MCF 10A (cell line): ENCODE results near the gene GRHPR. TPM values are rescaled to one million over a fixed set of nuclear protein-coding genes. Genes with fewer than 3 reads are reported as not detected.

Experiments used
- BruUV-seq: library from RNA; stranded (reverse); fragments of 400-500 nt; replicated peaks from 2 replicates; lab custom pipeline; 2021; lab: Mats Ljungman, UMichigan
- CTCF ChIA-PET: fragments of 300-600 bp; sonication (Branson Sonifier 250); formaldehyde crosslinking; extraction: SDS; loops from one replicate; lab custom pipeline; 2021; ENCODE audit warnings: antibody characterized with exemption, inconsistent platforms; lab: Yijun Ruan, JAX
- POLR2A ChIA-PET: fragments of 300-600, 350-650 bp; sonication (Branson Sonifier 250); formaldehyde crosslinking; extraction: SDS; loops from one replicate; lab custom pipeline; 2020; ENCODE audit warnings: antibody characterized with exemption, inconsistent platforms; lab: Yijun Ruan, JAX
- DNase-seq: peaks from one replicate; pipeline ENCODE4 v3.0.0-alpha.2; 2018; ENCODE audit not compliant: unreplicated experiment
- H3K27ac Mint-ChIP-seq: one replicate; pipeline ENCODE4 v1.8.0; 2022; ENCODE audit warnings: mild to moderate bottlenecking, low read depth, mixed read lengths; ENCODE audit not compliant: unreplicated experiment
- H3K27me3 Mint-ChIP-seq: one replicate; pipeline ENCODE4 v1.8.0; 2022; ENCODE audit warnings: mixed read lengths; ENCODE audit not compliant: insufficient read depth, unreplicated experiment
- H3K36me3 Mint-ChIP-seq: one replicate; pipeline ENCODE4 v1.8.0; 2022; ENCODE audit warnings: mild to moderate bottlenecking, moderate library complexity, mixed read lengths; ENCODE audit not compliant: insufficient read depth, unreplicated experiment
- H3K4me1 Mint-ChIP-seq: one replicate; pipeline ENCODE4 v1.8.0; 2022; ENCODE audit warnings: mixed read lengths; ENCODE audit not compliant: insufficient read depth, unreplicated experiment
- H3K4me3 Mint-ChIP-seq: one replicate; pipeline ENCODE4 v1.8.0; 2022; ENCODE audit warnings: mild to moderate bottlenecking, moderate library complexity, mixed read lengths; ENCODE audit not compliant: unreplicated experiment
- H3K9me3 Mint-ChIP-seq: one replicate; pipeline ENCODE4 v1.8.0; 2022; ENCODE audit warnings: mixed read lengths; ENCODE audit not compliant: unreplicated experiment
- CTCF ChIP-seq: fragments of 200-600 bp; IDR thresholded peaks from one replicate; pipeline ENCODE4 v1.8.0; 2022; ENCODE audit warnings: antibody characterized with exemption, mild to moderate bottlenecking; ENCODE audit not compliant: unreplicated experiment
- intact Hi-C: fragments of 100-400 bp; cut with micrococcal nuclease; formaldehyde crosslinking; loops from 2 replicates; pipeline ENCODE4 v1.14.1; 2022
- total RNA-seq: library from RNA; stranded (reverse); gene quantifications from 2 replicates; pipeline ENCODE4 v1.2.3, GENCODE V29; 2022

Gene GRHPR
- total RNA-seq, 1 experiment from 2014 or later = 121 TPM

GRCh38 chr9:37408933-37409710 lies 13.4 kb upstream of the GRHPR start:
- TF ChIP-seq CTCF = no peak
- H3K27me3 Mint-ChIP-seq = no peaks in the 10 kb centered on the region
- CTCF ChIA-PET = interaction anchor here (0.6 to 3.9 kb wide), 2 partner anchors 235 to 535 kb away, joined by 4 to 24 read pairs; no protein-coding TSS in a partner anchor
- POLR2A ChIA-PET = no interaction called here
- no peak for DNase-seq
- H3K4me3 Mint-ChIP-seq = no peak overlapping the region
- H3K4me1 Mint-ChIP-seq = peaks cover 27% of the 10 kb centered on the region
- intact Hi-C loops = no loop called here
- no peak overlapping the region for H3K27ac Mint-ChIP-seq
- BruUV-seq = no TSS peak
- H3K9me3 Mint-ChIP-seq = no peaks in the 10 kb centered on the region
- H3K36me3 Mint-ChIP-seq = no peaks in the 10 kb centered on the region

DNA sequence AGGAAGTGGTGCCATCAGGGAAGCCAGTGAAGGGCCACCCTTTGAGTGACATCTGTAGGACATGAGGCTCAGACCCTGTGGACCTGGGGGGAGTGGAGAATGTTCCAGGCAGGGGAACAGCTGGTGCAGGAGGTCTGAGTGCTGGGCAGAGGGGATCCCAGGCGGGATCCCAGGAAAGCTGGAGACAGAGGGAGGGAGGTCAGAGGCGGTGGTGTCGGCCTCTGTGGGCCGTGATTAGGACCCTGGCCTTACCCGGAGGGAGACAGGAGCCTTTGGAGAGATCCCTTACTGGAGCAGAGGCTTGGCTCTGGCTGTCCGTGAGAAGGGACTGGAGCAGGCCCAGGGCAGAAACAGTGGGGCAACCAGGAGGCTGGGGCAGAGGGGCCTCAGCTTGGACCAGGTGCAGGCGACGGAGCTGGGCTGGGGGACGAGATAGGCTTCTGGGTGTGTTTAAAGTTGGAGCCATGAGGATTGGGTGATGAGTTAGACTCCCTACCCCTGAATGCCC lies 12.1 kb upstream of the GRHPR start:
- H3K36me3 Mint-ChIP-seq = no peaks in the 10 kb centered on the region
- intact Hi-C loops = loop anchor here (5.0 to 10.0 kb wide), 2 partner anchors 416 to 538 kb away; no protein-coding TSS in a partner anchor
- no peak for TF ChIP-seq CTCF
- ChIA-PET CTCF (interaction anchor here (0.6 to 3.9 kb wide), 7 partner anchors 14 to 686 kb away, joined by 3 to 24 read pairs (median 3); no protein-coding TSS in a partner anchor), POLR2A (interaction anchor here (0.7 to 5.3 kb wide), 3 partner anchors 12 to 76 kb away, joined by 5 to 37 read pairs (median 6); partner anchors contain the start of gene GRHPR)
- no peaks in the 10 kb centered on the region for H3K27me3 Mint-ChIP-seq
- H3K9me3 Mint-ChIP-seq = no peaks in the 10 kb centered on the region
- BruUV-seq = no TSS peak
- H3K4me1 Mint-ChIP-seq = peaks cover 35% of the 10 kb centered on the region
- H3K27ac Mint-ChIP-seq = peak overlapping the region; percentile 5
- no peak for DNase-seq
- H3K4me3 Mint-ChIP-seq = no peak overlapping the region

- peak; percentile 19 for DNase-seq
- H3K27ac Mint-ChIP-seq = peak overlapping the region; percentile 94
- H3K27me3 Mint-ChIP-seq = no peaks in the 10 kb centered on the region
- no TSS peak for BruUV-seq
- no peaks in the 10 kb centered on the region for H3K36me3 Mint-ChIP-seq
- no peaks in the 10 kb centered on the region for H3K9me3 Mint-ChIP-seq
- ChIA-PET POLR2A (interaction anchor here (0.7 to 5.3 kb wide), 6 partner anchors 12 to 80 kb away, joined by 3 to 37 read pairs (median 6); partner anchors contain the start of gene GRHPR), CTCF (interaction anchor here (0.6 to 3.9 kb wide), 8 partner anchors 12 to 537 kb away, joined by 3 to 24 read pairs (median 3); no protein-coding TSS in a partner anchor)
- intact Hi-C loops = loop anchor here (5.0 to 10.0 kb wide), 2 partner anchors 416 to 539 kb away; no protein-coding TSS in a partner anchor
- H3K4me3 Mint-ChIP-seq = no peak overlapping the region
- TF ChIP-seq CTCF = peak; percentile 7
- peaks cover 37% of the 10 kb centered on the region for H3K4me1 Mint-ChIP-seq
Observed at GRCh38 chr9:37410969-37411785, 11.3 kb upstream of the GRHPR start.
